Uterus (tissue), 2 donors: ENCODE measurements around the gene CIB2.

Source experiments
- CTCF ChIP-seq, 4 experiments: fragments of 200-600 bp in 2 of 4; fragments of 450-650 bp in 2 of 4; sonication (generic) in 2 of 4; IDR thresholded peaks; one replicate each; pipeline ENCODE4 v1.5.1; 2016 to 2019; ENCODE audit warnings: antibody characterized with exemption in 4 of 4, mild to moderate bottlenecking in 2 of 4, moderate library complexity in 1 of 4
- POLR2A ChIP-seq, 2 donors: fragments of 450-650 bp; IDR thresholded peaks; one replicate each; pipeline ENCODE4 v1.6.1; 2016; ENCODE audit warnings: antibody characterized with exemption in 2 of 2, mild to moderate bottlenecking in 1 of 2, moderate library complexity in 1 of 2

GRCh38 chr15:78083186-78083585 is 48.1 kb downstream of the CIB2 start:
- no peak for TF ChIP-seq CTCF (IDR thresholded peaks at IDR 0.05)
- no peak for TF ChIP-seq POLR2A (IDR thresholded peaks at IDR 0.05)
